Measurements from ENCODE around the gene KRTAP4-11. TPM values are rescaled to one million over a fixed set of nuclear protein-coding genes. Genes with fewer than 3 reads are reported as not detected.

KRTAP4-11 gene
- total and polyA plus RNA-seq, 2 of the 8 experiments (the other 6 are each of a cell fraction or from before 2014, with no cell fraction given), result not detected

DNA sequence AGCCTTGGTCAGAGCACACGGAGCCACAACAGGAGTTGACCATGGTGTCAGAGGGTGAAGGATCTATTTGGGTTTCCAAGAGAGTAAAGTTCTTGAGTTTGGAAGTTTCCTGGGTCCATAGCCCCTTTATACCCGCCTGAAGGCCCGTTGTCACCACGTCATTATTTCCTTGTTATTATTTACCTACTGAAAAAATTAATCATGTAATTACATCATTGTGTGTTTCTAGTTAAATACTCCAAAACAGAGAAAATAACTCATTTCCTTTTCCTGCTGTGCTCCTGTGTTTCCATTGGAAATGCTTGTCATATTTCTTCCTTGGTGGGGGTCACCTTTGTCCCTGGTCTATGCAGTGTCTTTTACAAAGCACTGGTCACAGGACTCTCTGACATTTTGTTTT, 20.1 kb downstream of the KRTAP4-11 start, which contains the start of gene KRTAP4-8:
TSS of gene KRTAP4-8 (minus strand) at position 101 of the 400 bp plus-strand sequence. CDS start at position 43, 58 bp downstream.
- Histone ChIP-seq H2AFZ (ENCODE audit: low read length) (no peak within 1 kb of the TSS), H3K79me1 (ENCODE audit: low read depth, low read length) (no peaks in the 10 kb centered on the region), H2BK5ac (ENCODE audit: low read depth, low read length) (no peak within 1 kb of the TSS), H3K36me3 (ENCODE audit: control insufficient read depth in 2 of 4, insufficient read depth in 4 of 4, low read length in 3 of 4) (no peaks in the 10 kb centered on the region), H3K23ac (ENCODE audit: insufficient read length) (no peak within 1 kb of the TSS), H3K18ac (ENCODE audit: extremely low read depth, low read length) (no peak within 1 kb of the TSS), H2BK120ac (replicated peaks; ENCODE audit: low read depth, low read length) (no peak within 1 kb of the TSS), H3K4me2 (ENCODE audit: insufficient read depth in 1 of 2, low read depth in 2 of 2, low read length in 2 of 2) (no peak within 1 kb of the TSS), H3K9me3 (ENCODE audit: insufficient read depth in 2 of 2, low read depth in 1 of 2, low read length in 1 of 2) (0 out of 4 replicates have a peak, but pooled peaks cover 3% of the 10 kb centered on the region in 2 experiments), H3K9ac (replicated peaks in 1 of 4; ENCODE audit: extremely low read depth in 1 of 4, low read depth in 3 of 4, low read length in 3 of 4) (no peak within 1 kb of the TSS), H4K5ac (ENCODE audit: insufficient read length, low read depth, low read length) (no peak within 1 kb of the TSS), H3K14ac (ENCODE audit: insufficient read length) (no peak within 1 kb of the TSS), H3K56ac (replicated peaks; ENCODE audit: insufficient read length, low read depth, low read length) (no peak within 1 kb of the TSS), H2BK12ac (ENCODE audit: low read depth, low read length) (no peak within 1 kb of the TSS), H3K4me3 (ENCODE audit: extremely low read depth in 1 of 4, insufficient read depth in 2 of 4, low read depth in 3 of 4, low read length in 4 of 4) (no peak within 1 kb of the TSS), H3K23me2 (ENCODE audit: low read depth, low read length) (no peaks in the 10 kb centered on the region), H3K27me3 (replicated peaks in 1 of 4; ENCODE audit: control insufficient read depth in 3 of 4, extremely low read depth in 1 of 4, insufficient read depth in 3 of 4, low read length in 3 of 4) (no peaks in the 10 kb centered on the region), H4K91ac (replicated peaks; ENCODE audit: insufficient read length, low read length) (no peak within 1 kb of the TSS), H4K8ac (ENCODE audit: extremely low read depth, insufficient read depth, low read length) (no peak within 1 kb of the TSS), H3K4me1 (replicated peaks in 1 of 4; ENCODE audit: control insufficient read depth in 3 of 4, insufficient read depth in 4 of 4, low read length in 3 of 4) (peaks cover 0 to 4% (median 0%) of the 10 kb centered on the region in 4 experiments; a peak in 2 of 7 replicates), H2BK15ac (ENCODE audit: low read length) (no peak within 1 kb of the TSS), H4K20me1 (replicated peaks in 1 of 2; ENCODE audit: control insufficient read depth in 1 of 2, insufficient read depth in 2 of 2, low read length in 2 of 2) (no peaks in the 10 kb centered on the region), H2AK5ac (ENCODE audit: low read depth, low read length) (no peak within 1 kb of the TSS), H2BK20ac (ENCODE audit: low read length) (no peak within 1 kb of the TSS), H3K4ac (replicated peaks; ENCODE audit: insufficient read length, low read depth, low read length) (no peak within 1 kb of the TSS), H3K79me2 (ENCODE audit: control insufficient read depth in 1 of 2, insufficient read depth in 2 of 2, low read length in 2 of 2) (no peaks in the 10 kb centered on the region), H3K27ac (ENCODE audit: low read depth, low read length) (no peak within 1 kb of the TSS)
- CTCF ChIA-PET (ENCODE audit: partially characterized antibody), result no interaction called here
- no peak for DNase-seq (ENCODE audit: low read depth in 1 of 2, low spot score in 2 of 2)
- no peak for TF ChIP-seq YY1 (IDR thresholded peaks at IDR 0.05; ENCODE audit: low read depth, low read length)
- POLR2A ChIA-PET (ENCODE audit: partially characterized antibody), result no interaction called here
- FAIRE-seq, result no peak
- 92% methylated on average over 4 of the region's 4 CpGs; no CpG with 5 or more reads in 1 of the 2 experiments for WGBS, 2 experiments (ENCODE audit: extremely low coverage in 1 of 2, insufficient coverage in 1 of 2, insufficient read length in 1 of 2, insufficient replicate concordance in 2 of 2, low coverage in 1 of 2, low lambda C conversion rate in 2 of 2, missing lambda C conversion rate in 1 of 2)
